Measurements from ENCODE around the gene TINAGL1. TPM values are rescaled to one million over a fixed set of nuclear protein-coding genes. Genes with fewer than 3 reads are reported as not detected.
A peak's percentile ranks its signal among the peaks of the same experiment; 100 is the strongest.

TINAGL1 gene
- total RNA-seq, 1 donor from 2014 or later = 201 TPM

DNA sequence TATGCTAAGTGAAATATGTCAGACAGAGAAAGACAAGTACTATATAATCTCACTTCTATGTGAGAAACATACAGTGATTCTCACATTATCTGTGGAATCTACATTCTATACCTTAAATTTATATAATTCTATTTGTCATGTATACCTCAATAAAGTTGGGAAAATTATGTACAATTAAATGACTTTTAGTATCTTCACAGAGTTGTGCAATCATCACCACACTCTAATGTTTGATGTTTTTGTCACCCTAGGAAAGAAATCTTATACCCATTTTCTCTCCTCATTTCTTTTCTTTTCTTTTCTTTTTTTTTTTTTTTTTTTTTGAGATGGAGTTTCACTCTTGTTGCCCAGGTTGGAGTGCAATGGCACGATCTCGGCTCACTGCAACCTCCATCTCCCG is 37.0 kb upstream of the TINAGL1 start:
- Mint-ChIP-seq H3K36me3 (no peaks in the 10 kb centered on the region), H3K4me3 (no peak overlapping the region), H3K9me3 (peaks cover 22% of the 10 kb centered on the region), H3K4me1 (no peaks in the 10 kb centered on the region), H3K27me3 (ENCODE audit: low read depth) (no peaks in the 10 kb centered on the region), H3K27ac (no peak overlapping the region)
- DNase-seq (ENCODE audit: low spot score in 2 of 2, unreplicated experiment in 2 of 2) = no peak
- TF ChIP-seq, protein P1, sequence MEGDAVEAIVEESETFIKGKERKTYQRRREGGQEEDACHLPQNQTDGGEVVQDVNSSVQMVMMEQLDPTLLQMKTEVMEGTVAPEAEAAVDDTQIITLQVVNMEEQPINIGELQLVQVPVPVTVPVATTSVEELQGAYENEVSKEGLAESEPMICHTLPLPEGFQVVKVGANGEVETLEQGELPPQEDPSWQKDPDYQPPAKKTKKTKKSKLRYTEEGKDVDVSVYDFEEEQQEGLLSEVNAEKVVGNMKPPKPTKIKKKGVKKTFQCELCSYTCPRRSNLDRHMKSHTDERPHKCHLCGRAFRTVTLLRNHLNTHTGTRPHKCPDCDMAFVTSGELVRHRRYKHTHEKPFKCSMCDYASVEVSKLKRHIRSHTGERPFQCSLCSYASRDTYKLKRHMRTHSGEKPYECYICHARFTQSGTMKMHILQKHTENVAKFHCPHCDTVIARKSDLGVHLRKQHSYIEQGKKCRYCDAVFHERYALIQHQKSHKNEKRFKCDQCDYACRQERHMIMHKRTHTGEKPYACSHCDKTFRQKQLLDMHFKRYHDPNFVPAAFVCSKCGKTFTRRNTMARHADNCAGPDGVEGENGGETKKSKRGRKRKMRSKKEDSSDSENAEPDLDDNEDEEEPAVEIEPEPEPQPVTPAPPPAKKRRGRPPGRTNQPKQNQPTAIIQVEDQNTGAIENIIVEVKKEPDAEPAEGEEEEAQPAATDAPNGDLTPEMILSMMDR (IDR thresholded peaks at IDR 0.05; ENCODE audit: unreplicated experiment) = no peak

DNA sequence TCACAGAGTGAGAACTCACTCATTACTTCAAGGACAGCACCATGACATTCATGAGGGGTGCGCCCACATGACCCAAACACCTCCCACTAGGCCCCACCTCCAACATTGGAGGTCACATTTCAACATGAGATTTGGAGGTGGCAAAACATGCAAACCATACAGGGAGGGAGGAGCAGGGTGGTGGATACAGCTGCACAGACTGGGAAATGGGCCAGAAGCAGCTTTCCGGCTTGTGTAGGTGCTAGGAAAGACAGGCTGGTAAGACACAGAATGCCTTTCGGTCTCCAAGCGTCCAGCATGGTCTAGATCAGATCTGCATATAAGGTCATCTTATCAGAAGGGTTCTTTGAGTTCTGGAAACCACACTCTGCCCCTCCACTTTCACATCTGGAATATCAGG is 35.1 kb upstream of the TINAGL1 start:
- Mint-ChIP-seq H3K9me3 (peaks cover 22% of the 10 kb centered on the region), H3K4me1 (no peaks in the 10 kb centered on the region), H3K27ac (no peak overlapping the region), H3K4me3 (no peak overlapping the region), H3K36me3 (no peaks in the 10 kb centered on the region), H3K27me3 (ENCODE audit: low read depth) (no peaks in the 10 kb centered on the region)
- no peak for DNase-seq (ENCODE audit: low spot score in 2 of 2, unreplicated experiment in 2 of 2)
- TF ChIP-seq, protein P1 (IDR thresholded peaks at IDR 0.05; ENCODE audit: unreplicated experiment) = no peak

DNA sequence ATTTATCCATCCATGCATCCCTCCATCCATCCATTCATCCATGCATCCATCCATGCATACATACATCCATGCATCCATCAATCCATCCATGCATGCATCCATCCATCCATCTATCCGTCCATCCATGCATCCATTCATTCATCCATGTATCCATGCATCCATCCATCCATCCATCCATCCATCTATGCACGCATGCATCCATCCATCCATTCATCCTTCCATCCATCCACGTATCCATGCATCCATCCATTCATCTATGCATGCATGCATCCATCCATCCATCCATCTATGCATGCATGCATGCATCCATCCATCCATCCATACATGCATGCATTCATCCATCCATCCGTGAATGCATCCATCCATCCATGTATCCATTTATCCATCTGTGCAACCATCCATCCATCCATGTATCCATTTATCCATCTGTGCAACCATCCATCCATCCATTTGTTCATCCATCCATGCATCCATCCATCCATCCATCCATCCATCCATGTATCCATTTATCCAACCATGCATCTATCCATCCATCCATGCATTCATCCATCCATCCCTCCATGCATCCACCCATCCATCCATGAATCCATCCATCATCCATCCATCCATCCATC is 30.3 kb upstream of the TINAGL1 start:
- no peak overlapping the region for H3K27ac Mint-ChIP-seq
- no peaks in the 10 kb centered on the region for H3K27me3 Mint-ChIP-seq (ENCODE audit: low read depth)
- no peak overlapping the region for H3K4me3 Mint-ChIP-seq
- peaks cover 18% of the 10 kb centered on the region for H3K9me3 Mint-ChIP-seq
- no peaks in the 10 kb centered on the region for H3K36me3 Mint-ChIP-seq
- DNase-seq (ENCODE audit: low spot score in 2 of 2, unreplicated experiment in 2 of 2) = no peak
- TF ChIP-seq, protein P1 (IDR thresholded peaks at IDR 0.05; ENCODE audit: unreplicated experiment) = no peak
- peaks cover 17% of the 10 kb centered on the region for H3K4me1 Mint-ChIP-seq

DNA sequence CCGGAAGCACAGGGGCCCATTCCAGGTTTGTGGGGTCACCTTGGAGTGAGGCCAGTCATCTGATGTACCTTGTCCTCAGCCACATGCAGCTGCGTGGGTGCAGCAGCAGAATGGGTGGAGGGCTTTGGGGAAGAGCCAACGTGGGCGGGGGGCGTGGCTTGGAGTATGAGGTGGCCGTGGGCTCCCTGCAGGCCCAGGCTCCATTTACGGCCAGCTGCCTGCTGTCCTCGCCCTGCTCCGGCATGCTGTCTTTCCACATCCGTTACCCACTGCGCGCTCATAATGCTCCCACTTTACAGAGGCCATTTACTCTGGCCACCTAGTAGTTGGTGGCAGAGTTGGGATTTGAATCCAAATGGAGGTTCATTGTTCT is 27.8 kb upstream of the TINAGL1 start:
- TF ChIP-seq, protein P1 (IDR thresholded peaks at IDR 0.05; ENCODE audit: unreplicated experiment) = no peak
- Mint-ChIP-seq H3K36me3 (no peaks in the 10 kb centered on the region), H3K4me3 (peak overlapping the region; percentile 68), H3K4me1 (peaks cover 17% of the 10 kb centered on the region), H3K9me3 (peaks cover 4% of the 10 kb centered on the region), H3K27ac (no peak overlapping the region), H3K27me3 (ENCODE audit: low read depth) (no peaks in the 10 kb centered on the region)
- DNase-seq (ENCODE audit: low spot score in 2 of 2, unreplicated experiment in 2 of 2) = no peak

DNA sequence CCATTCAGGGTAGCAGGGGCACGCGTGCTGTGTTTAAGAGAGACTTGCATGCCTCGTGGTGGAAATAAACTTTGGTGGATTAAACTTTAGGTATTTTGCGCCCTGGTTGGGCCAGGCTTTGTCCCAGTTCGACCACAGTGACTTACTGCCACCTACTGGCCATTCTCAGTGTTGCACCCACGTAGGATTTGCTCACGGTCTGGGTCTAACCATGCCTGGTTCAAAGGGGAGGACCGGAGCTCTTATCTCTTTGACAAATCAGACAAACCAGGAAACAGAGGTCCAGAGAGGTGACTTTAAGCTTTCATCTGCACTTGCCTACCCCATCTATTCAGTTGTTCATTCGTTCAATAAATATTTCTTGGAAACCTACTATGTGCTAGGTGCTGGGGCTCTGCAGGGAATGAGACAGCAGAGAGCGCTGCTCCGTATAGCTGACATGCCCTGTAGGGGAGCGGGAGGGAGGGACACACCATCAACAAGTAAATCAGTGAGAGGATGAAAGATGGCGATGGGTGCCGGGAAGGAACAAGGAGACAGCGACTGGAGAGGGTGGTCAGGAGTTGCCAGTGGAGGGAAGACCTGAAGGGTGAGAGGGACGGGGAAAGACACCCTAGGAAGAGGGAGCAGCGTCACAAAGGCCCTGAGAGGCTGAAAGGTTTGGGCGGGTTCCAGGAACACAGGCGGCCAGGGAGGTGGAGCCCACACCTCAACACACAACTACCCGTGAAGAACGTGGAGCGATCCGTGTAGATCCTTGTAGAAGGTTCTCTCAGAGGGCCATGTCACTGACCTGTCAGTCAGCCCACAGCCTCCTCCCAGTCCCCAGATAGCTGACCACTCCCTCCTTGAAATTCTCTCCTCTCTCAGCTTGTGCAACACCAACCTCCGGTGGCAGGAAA is 27.2 kb upstream of the TINAGL1 start:
- Mint-ChIP-seq H3K4me3 (peak overlapping the region; percentile 68), H3K27me3 (ENCODE audit: low read depth) (no peaks in the 10 kb centered on the region), H3K9me3 (peaks cover 4% of the 10 kb centered on the region), H3K36me3 (no peaks in the 10 kb centered on the region), H3K4me1 (peaks cover 17% of the 10 kb centered on the region), H3K27ac (peak overlapping the region; percentile 28)
- DNase-seq (ENCODE audit: low spot score in 2 of 2, unreplicated experiment in 2 of 2) = peak; percentile 61 to 97
- TF ChIP-seq, protein P1 (IDR thresholded peaks at IDR 0.05; ENCODE audit: unreplicated experiment) = peak; percentile 96

Data from mesothelial cell of epicardium (in vitro differentiated cells).